Ovary (tissue), 3 donors: ENCODE measurements around the gene DLX3.

Source experiments
- EP300 ChIP-seq: sonication (generic); formaldehyde crosslinking; IDR thresholded peaks from one replicate; pipeline ENCODE4 v1.6.1; 2017; ENCODE audit warnings: antibody characterized with exemption
- POLR2A ChIP-seq: fragments of 450-650 bp; IDR thresholded peaks from one replicate; pipeline ENCODE4 v1.6.1; 2017; ENCODE audit warnings: antibody characterized with exemption, mild to moderate bottlenecking, moderate library complexity
- TF ChIP-seq, protein P1 (sequence below), 3 donors: fragments of 450-650 bp in 2 of 3; fragments of 200-600 bp in 1 of 3; IDR thresholded peaks; one replicate each; pipeline versions ENCODE4 v1.5.1 to v1.8.0; 2016 to 2022; ENCODE audit warnings: antibody characterized with exemption in 3 of 3, mild to moderate bottlenecking in 1 of 3
- donor health status: DM: no; HTN: no; CAD: no.

GRCh38 chr17:49956780-49957179 is 38.2 kb downstream of the DLX3 start:
- TF ChIP-seq EP300 (no peak), POLR2A (no peak)
- TF ChIP-seq, protein P1, sequence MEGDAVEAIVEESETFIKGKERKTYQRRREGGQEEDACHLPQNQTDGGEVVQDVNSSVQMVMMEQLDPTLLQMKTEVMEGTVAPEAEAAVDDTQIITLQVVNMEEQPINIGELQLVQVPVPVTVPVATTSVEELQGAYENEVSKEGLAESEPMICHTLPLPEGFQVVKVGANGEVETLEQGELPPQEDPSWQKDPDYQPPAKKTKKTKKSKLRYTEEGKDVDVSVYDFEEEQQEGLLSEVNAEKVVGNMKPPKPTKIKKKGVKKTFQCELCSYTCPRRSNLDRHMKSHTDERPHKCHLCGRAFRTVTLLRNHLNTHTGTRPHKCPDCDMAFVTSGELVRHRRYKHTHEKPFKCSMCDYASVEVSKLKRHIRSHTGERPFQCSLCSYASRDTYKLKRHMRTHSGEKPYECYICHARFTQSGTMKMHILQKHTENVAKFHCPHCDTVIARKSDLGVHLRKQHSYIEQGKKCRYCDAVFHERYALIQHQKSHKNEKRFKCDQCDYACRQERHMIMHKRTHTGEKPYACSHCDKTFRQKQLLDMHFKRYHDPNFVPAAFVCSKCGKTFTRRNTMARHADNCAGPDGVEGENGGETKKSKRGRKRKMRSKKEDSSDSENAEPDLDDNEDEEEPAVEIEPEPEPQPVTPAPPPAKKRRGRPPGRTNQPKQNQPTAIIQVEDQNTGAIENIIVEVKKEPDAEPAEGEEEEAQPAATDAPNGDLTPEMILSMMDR (IDR thresholded peaks at IDR 0.05) = no peak
